DOHH2 (cell line): ENCODE data around the gene CALR.

Experiments
- EZH2phosphoT487 ChIP-seq: fragments of 200-600 bp; sonication (generic); IDR thresholded peaks from 2 replicates; pipeline ENCODE4 v1.6.1; 2017; ENCODE audit warnings: borderline replicate concordance, mild to moderate bottlenecking, antibody characterized with exemption, low read length, moderate library complexity, mixed read lengths
- TF ChIP-seq, protein P1 (sequence below): fragments of 200-600 bp; sonication (generic); IDR thresholded peaks from one replicate; pipeline ENCODE4 v1.5.1; 2014; ENCODE audit warnings: antibody characterized with exemption, mild to moderate bottlenecking, low read depth, low read length; ENCODE audit not compliant: poor library complexity, severe bottlenecking

GRCh38 chr19:12918253-12918652 lies 20.2 kb upstream of the CALR start:
- no peak for TF ChIP-seq EZH2phosphoT487
- TF ChIP-seq, protein P1, sequence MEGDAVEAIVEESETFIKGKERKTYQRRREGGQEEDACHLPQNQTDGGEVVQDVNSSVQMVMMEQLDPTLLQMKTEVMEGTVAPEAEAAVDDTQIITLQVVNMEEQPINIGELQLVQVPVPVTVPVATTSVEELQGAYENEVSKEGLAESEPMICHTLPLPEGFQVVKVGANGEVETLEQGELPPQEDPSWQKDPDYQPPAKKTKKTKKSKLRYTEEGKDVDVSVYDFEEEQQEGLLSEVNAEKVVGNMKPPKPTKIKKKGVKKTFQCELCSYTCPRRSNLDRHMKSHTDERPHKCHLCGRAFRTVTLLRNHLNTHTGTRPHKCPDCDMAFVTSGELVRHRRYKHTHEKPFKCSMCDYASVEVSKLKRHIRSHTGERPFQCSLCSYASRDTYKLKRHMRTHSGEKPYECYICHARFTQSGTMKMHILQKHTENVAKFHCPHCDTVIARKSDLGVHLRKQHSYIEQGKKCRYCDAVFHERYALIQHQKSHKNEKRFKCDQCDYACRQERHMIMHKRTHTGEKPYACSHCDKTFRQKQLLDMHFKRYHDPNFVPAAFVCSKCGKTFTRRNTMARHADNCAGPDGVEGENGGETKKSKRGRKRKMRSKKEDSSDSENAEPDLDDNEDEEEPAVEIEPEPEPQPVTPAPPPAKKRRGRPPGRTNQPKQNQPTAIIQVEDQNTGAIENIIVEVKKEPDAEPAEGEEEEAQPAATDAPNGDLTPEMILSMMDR: no peak
